Esophagus squamous epithelium (tissue), 5 donors: ENCODE results near the gene TCF19. TPM values are rescaled to one million over a fixed set of nuclear protein-coding genes. Genes with fewer than 3 reads are reported as not detected.

ENCODE experiments used
- DNase-seq: peaks from one replicate; lab custom pipeline; 2025; lab: John Stamatoyannopoulos, UW
- H3K27ac ChIP-seq, 4 donors: fragments of 200-600 bp; sonication (generic); one replicate each; pipeline ENCODE4 v1.5.1; 2016 to 2019; ENCODE audit warnings: mild to moderate bottlenecking in 1 of 4
- H3K27me3 ChIP-seq, 4 donors: fragments of 200-600 bp; sonication (generic); 1 replicate in 3 of 4; 2 replicates in 1 of 4; pipeline versions ENCODE4 v1.5.1 to v1.6.0; 2017 to 2021; ENCODE audit warnings: antibody characterized with exemption in 1 of 4
- H3K36me3 ChIP-seq, 3 donors: fragments of 200-600 bp; sonication (generic); one replicate each; pipeline ENCODE4 v1.5.1; 2016 to 2019
- H3K4me1 ChIP-seq, 3 donors: fragments of 200-600 bp; sonication (generic); one replicate each; pipeline ENCODE4 v1.5.1; 2017 to 2019
- H3K4me3 ChIP-seq, 4 donors: fragments of 200-600 bp; sonication (generic); 1 replicate in 3 of 4; 2 replicates in 1 of 4; pipeline ENCODE4 v1.5.1; 2016 to 2019; ENCODE audit warnings: mild to moderate bottlenecking in 2 of 4, moderate library complexity in 1 of 4
- H3K9me3 ChIP-seq, 3 donors: fragments of 200-600 bp; sonication (generic); one replicate each; pipeline ENCODE4 v1.5.1; 2016 to 2019
- POLR2A ChIP-seq, 4 donors: fragments of 450-650 bp; IDR thresholded peaks; one replicate each; pipeline ENCODE4 v1.6.1; 2017; ENCODE audit warnings: antibody characterized with exemption in 4 of 4, mild to moderate bottlenecking in 4 of 4, moderate library complexity in 3 of 4
- WGBS, 2 donors: methylation state at CpG; one replicate each; pipeline ENCODE4 v1.1.5; 2018; 5-methylcytosine and 5-hydroxymethylcytosine counted together
- intact Hi-C: fragments of 100-400 bp; cut with DNase I; formaldehyde crosslinking; loops from one replicate; pipeline ENCODE4 v1.15.0; 2022
- total RNA-seq, 4 donors: library from RNA; depleted of rRNA; stranded (reverse); fragments of >200 nt; gene quantifications; one replicate each; pipeline ENCODE4 v1.1.0, GENCODE V29; 2016
- TF ChIP-seq, protein P1 (sequence below), 6 experiments: fragments of 450-650 bp in 4 of 6; fragments of 200-600 bp in 2 of 6; sonication (generic) in 2 of 6; IDR thresholded peaks; one replicate each; pipeline ENCODE4 v1.5.1; 2016 to 2019; ENCODE audit warnings: antibody characterized with exemption in 6 of 6, mild to moderate bottlenecking in 4 of 6, moderate library complexity in 4 of 6
- donor health status: DM: yes; HTN: yes; CAD: no.

TCF19 gene
- total RNA-seq, 4 donors from 2014 or later, result 12.2 to 17.2 (median 16.6) TPM

DNA sequence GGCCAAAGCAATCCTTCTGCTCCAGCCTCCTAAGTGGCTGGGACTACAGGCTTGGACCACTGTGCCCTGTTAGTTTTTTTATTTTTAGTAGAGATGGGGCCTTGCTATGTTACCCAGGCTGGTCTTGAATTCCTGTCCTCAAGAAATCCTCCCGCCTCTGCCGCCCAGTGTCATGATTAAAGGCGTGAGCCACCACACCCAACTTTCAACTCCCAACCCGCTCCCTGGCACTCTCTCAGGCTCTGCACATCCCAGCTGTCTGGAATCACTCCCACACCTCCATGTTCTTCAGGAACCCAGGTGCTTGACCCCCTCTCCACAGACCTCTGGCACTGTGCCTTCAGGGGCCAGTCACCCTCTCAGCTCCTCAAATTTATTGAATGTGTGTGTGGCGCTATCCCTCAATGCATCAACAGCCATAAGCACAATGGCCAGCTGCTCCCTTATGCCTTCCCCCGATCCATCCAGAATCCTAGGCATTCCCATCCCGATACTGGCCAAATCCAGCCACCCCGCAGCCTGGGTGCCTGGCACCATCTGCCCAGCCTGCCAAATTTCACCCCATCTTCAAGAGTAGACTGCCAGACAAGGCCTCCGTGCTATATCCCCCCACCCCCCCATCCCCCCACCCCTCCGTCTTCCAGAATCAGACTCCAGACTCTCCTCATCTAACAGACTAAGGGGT lies 12.7 kb downstream of the TCF19 start:
- Histone ChIP-seq H3K9me3 (no peaks in the 10 kb centered on the region), H3K27me3 (no peaks in the 10 kb centered on the region), H3K36me3 (peaks cover 0 to 27% (median 0%) of the 10 kb centered on the region in 3 donors), H3K27ac (no peak overlapping the region), H3K4me3 (no peak overlapping the region), H3K4me1 (peaks cover 0 to 12% (median 0%) of the 10 kb centered on the region in 3 donors)
- no peak for DNase-seq
- TF ChIP-seq, protein P1, sequence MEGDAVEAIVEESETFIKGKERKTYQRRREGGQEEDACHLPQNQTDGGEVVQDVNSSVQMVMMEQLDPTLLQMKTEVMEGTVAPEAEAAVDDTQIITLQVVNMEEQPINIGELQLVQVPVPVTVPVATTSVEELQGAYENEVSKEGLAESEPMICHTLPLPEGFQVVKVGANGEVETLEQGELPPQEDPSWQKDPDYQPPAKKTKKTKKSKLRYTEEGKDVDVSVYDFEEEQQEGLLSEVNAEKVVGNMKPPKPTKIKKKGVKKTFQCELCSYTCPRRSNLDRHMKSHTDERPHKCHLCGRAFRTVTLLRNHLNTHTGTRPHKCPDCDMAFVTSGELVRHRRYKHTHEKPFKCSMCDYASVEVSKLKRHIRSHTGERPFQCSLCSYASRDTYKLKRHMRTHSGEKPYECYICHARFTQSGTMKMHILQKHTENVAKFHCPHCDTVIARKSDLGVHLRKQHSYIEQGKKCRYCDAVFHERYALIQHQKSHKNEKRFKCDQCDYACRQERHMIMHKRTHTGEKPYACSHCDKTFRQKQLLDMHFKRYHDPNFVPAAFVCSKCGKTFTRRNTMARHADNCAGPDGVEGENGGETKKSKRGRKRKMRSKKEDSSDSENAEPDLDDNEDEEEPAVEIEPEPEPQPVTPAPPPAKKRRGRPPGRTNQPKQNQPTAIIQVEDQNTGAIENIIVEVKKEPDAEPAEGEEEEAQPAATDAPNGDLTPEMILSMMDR (IDR thresholded peaks at IDR 0.05), result no peak
- TF ChIP-seq POLR2A (IDR thresholded peaks at IDR 0.05), result no peak
- intact Hi-C loops, result no loop called here
- WGBS, 2 donors, result 85 to 94% methylated on average over 7 to 10 of the region's 10 CpGs

DNA sequence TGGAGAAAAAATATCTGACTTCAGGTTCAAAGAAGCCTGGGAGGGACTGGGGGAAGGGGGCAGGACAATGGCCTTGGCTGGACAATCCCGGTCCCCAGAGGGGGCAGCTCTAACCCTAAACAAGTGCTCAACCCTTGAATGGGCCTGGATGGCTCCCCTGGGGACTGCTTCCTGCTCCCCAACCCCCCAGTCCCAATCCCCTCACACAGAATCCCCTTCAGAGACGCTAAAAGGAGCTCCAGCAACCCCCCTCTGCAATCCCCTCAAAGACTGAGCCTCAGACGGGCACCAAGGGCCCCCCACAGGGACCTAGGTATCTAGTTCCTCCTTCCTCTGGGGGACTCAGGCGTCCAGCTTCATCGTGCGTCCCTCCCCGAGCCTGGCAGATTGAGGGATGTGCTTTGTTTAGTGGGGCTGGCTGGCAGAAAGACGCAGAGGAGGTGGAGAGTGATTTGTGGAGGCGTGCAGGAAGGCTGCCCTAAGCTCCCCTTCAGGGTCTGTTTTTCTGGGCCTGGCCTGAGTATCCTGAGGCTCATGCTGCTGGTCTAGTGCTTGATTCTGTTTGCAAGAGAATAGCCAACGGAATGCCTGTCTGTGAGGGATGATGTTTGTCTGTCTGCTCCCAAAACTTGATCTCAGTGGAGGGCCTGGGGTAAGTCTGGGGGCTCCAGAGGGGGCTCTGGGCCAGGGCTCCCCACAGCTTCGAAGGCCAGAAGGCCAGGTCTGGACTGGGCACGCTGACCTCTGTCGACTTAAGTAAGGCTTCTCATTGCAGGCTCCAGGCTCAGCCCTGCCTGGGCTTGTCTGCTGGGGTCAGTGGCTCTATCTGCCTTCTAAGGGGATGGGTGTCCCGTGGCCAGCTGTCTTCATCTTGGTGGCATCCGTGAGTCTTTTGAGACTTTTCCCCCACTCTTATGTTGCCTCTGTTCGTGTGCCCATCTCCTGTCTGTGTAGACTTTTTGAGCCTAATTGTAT lies 13.8 kb downstream of the TCF19 start:
- 66 to 73% methylated on average over 6 to 14 of the region's 16 CpGs for WGBS, 2 donors
- Histone ChIP-seq H3K9me3 (no peaks in the 10 kb centered on the region), H3K27ac (no peak overlapping the region), H3K4me3 (no peak overlapping the region), H3K4me1 (peaks cover 0 to 16% (median 0%) of the 10 kb centered on the region in 3 donors), H3K27me3 (no peaks in the 10 kb centered on the region), H3K36me3 (peaks cover 0 to 21% (median 0%) of the 10 kb centered on the region in 3 donors)
- intact Hi-C loops, result no loop called here
- TF ChIP-seq, protein P1 (IDR thresholded peaks at IDR 0.05), result no peak
- no peak for TF ChIP-seq POLR2A (IDR thresholded peaks at IDR 0.05)
- DNase-seq, result no peak

DNA sequence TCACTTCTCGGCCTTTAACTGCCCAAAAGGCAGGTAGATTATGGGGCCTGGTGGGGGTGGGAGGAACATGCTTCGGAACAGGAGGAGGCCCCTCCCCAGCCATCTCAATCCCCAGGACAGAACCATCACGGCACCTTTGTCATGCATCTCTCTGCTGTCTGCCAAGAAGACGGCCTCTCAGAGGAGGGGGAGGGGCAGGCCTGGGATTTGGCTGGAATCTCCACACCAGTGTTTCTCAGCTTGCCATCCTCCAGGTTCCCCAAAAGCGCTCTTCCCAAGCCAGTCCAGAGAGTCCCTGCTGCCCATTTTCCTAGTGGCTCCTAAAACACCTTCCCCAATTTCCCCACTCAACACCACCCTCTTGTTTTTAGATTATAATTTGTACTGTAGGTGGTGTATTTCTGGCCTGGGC lies 14.6 kb downstream of the TCF19 start:
- WGBS, 2 donors, result 71 to 81% methylated on average over 2 to 3 of the region's 5 CpGs
- intact Hi-C loops, result no loop called here
- H3K4me1 ChIP-seq, result peaks cover 0 to 16% (median 0%) of the 10 kb centered on the region in 3 donors
- H3K4me3 ChIP-seq, result no peak overlapping the region
- no peaks in the 10 kb centered on the region for H3K9me3 ChIP-seq
- no peaks in the 10 kb centered on the region for H3K27me3 ChIP-seq
- no peak for DNase-seq
- no peak for TF ChIP-seq POLR2A (IDR thresholded peaks at IDR 0.05)
- TF ChIP-seq, protein P1 (IDR thresholded peaks at IDR 0.05), result no peak
- peaks cover 0 to 21% (median 0%) of the 10 kb centered on the region in 3 donors for H3K36me3 ChIP-seq
- no peak overlapping the region for H3K27ac ChIP-seq

DNA sequence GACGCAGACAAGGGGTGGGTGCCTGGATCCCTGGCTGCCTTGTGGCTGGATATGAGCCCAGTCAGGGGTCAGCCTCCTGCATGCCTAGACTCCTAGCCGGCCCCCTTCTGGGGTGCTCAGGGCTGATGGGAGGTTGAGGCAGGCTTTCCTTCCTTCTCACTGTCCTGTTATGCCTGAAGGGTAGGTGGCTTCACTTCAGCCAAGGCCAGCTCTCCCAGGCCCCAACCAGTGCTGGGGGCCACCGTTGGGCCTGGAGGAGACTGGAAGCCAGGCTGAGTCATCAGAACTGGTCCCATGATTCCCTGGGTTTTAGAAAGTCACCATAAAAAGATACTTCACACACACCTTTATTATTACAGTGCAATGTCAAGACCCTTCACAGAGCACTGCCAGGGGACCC lies 15.0 kb downstream of the TCF19 start:
- intact Hi-C loops, result no loop called here
- Histone ChIP-seq H3K27ac (no peak overlapping the region), H3K36me3 (peaks cover 0 to 21% (median 0%) of the 10 kb centered on the region in 3 donors), H3K9me3 (no peaks in the 10 kb centered on the region), H3K4me3 (no peak overlapping the region), H3K27me3 (no peaks in the 10 kb centered on the region), H3K4me1 (peaks cover 0 to 18% (median 0%) of the 10 kb centered on the region in 3 donors)
- WGBS, 2 donors, result 83% methylated on average over 2 of the region's 3 CpGs; no CpG with 5 or more reads in 1 of the 2 donors
- no peak for DNase-seq
- no peak for TF ChIP-seq POLR2A (IDR thresholded peaks at IDR 0.05)
- TF ChIP-seq, protein P1 (IDR thresholded peaks at IDR 0.05), result no peak
